ENCODE measurements around the gene EDAR.

DNA sequence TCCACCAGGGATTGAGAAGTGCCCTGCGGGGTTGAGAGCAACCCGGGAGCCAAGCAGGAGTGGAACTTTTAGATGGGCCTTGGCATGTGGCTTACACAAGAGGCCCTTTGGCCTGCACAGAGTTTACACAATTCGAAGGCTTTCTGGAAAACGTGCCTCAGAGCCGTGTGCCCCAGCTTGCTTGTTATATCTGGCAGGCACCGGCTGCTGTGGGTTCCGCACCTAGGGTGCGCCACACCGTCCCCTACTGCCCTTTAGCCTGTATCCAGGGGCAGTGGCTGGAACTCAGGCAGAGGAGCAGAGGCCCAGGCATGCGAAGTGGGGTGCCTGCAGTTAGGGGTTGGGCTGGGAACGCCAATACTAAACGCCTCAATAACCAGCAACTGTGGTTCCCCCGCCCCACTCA is 32.9 kb upstream of the EDAR start:
- no peak for TF ChIP-seq SUZ12 (IDR thresholded peaks at IDR 0.05)
- TF ChIP-seq FOXK2 (IDR thresholded peaks at IDR 0.05), result no peak
- no peak for TF ChIP-seq FOXM1 (IDR thresholded peaks at IDR 0.05; ENCODE audit: borderline replicate concordance)
- TF ChIP-seq ELF4 (IDR thresholded peaks at IDR 0.05), result no peak
- no peak for TF ChIP-seq SP1 (IDR thresholded peaks at IDR 0.05)
- TF ChIP-seq TARDBP (IDR thresholded peaks at IDR 0.05), result no peak
- TF ChIP-seq NFRKB (IDR thresholded peaks at IDR 0.05), result no peak
